Vagina (tissue), 2 donors: ENCODE data around the gene TMEM135. TPM values are rescaled to one million over a fixed set of nuclear protein-coding genes. Genes with fewer than 3 reads are reported as not detected.

Experiments used
- DNase-seq, 2 donors: peaks; one replicate each; pipeline ENCODE4 v3.0.0-alpha.2; 2017; ENCODE audit errors: extremely low spot score in 2 of 2
- H3K27ac ChIP-seq: fragments of 200-600 bp; sonication (generic); one replicate; pipeline ENCODE4 v1.5.1; 2019
- H3K27me3 ChIP-seq: fragments of 200-600 bp; sonication (generic); one replicate; pipeline ENCODE4 v1.5.1; 2019
- H3K36me3 ChIP-seq, 2 donors: fragments of 200-600 bp; sonication (generic); one replicate each; pipeline ENCODE4 v1.5.1; 2017 to 2019
- H3K4me1 ChIP-seq: fragments of 200-600 bp; sonication (generic); one replicate; pipeline ENCODE4 v1.5.1; 2019
- H3K4me3 ChIP-seq, 2 donors: fragments of 200-600 bp; sonication (generic); 1 replicate in 1 of 2; 2 replicates in 1 of 2; pipeline ENCODE4 v1.5.1; 2016 to 2019
- H3K9me3 ChIP-seq: fragments of 200-600 bp; sonication (generic); one replicate; pipeline ENCODE4 v1.5.1; 2019
- CTCF ChIP-seq, 3 experiments: fragments of 450-650 bp in 2 of 3; fragments of 200-600 bp in 1 of 3; sonication (generic) in 1 of 3; IDR thresholded peaks; one replicate each; pipeline ENCODE4 v1.5.1; 2017 to 2019; ENCODE audit warnings: antibody characterized with exemption in 3 of 3, mild to moderate bottlenecking in 2 of 3, moderate library complexity in 2 of 3
- POLR2A ChIP-seq, 2 donors: fragments of 450-650 bp; IDR thresholded peaks; one replicate each; pipeline ENCODE4 v1.6.1; 2017; ENCODE audit warnings: antibody characterized with exemption in 2 of 2, mild to moderate bottlenecking in 2 of 2, moderate library complexity in 2 of 2
- POLR2AphosphoS5 ChIP-seq, 2 donors: sonication (generic); formaldehyde crosslinking; IDR thresholded peaks; one replicate each; pipeline ENCODE4 v1.9.0; 2017; ENCODE audit warnings: antibody characterized with exemption in 2 of 2, mild to moderate bottlenecking in 2 of 2, low read depth in 1 of 2; ENCODE audit not compliant: insufficient read depth in 1 of 2
- intact Hi-C: fragments of 100-400 bp; cut with DNase I; formaldehyde crosslinking; loops from one replicate; pipeline ENCODE4 v1.15.1; 2023
- total RNA-seq: library from RNA; depleted of rRNA; stranded (reverse); fragments of >200 nt; gene quantifications from one replicate; pipeline ENCODE4 v1.2.3, GENCODE V29; 2016

Gene TMEM135
- total RNA-seq, 1 donor from 2014 or later, result 17.2 TPM

- DNase-seq, result no peak
- Histone ChIP-seq H3K4me1 (no peaks in the 10 kb centered on the region), H3K27ac (no peak overlapping the region), H3K36me3 (no peaks in the 10 kb centered on the region), H3K4me3 (no peak overlapping the region), H3K27me3 (no peaks in the 10 kb centered on the region), H3K9me3 (no peaks in the 10 kb centered on the region)
- intact Hi-C loops, result no loop called here
- TF ChIP-seq POLR2AphosphoS5 (IDR thresholded peaks at IDR 0.05; ENCODE audit: insufficient read depth in 1 of 2, low read depth in 1 of 2), result no peak
- TF ChIP-seq CTCF (IDR thresholded peaks at IDR 0.05), result no peak
- no peak for TF ChIP-seq POLR2A (IDR thresholded peaks at IDR 0.05)
Measured at GRCh38 chr11:87193756-87194470, 156.2 kb downstream of the TMEM135 start.

- intact Hi-C loops, result no loop called here
- Histone ChIP-seq H3K27ac (no peak overlapping the region), H3K27me3 (no peaks in the 10 kb centered on the region), H3K4me1 (no peaks in the 10 kb centered on the region), H3K36me3 (no peaks in the 10 kb centered on the region), H3K4me3 (no peak overlapping the region), H3K9me3 (no peaks in the 10 kb centered on the region)
- DNase-seq, result no peak
- TF ChIP-seq CTCF (IDR thresholded peaks at IDR 0.05) (no peak), POLR2A (IDR thresholded peaks at IDR 0.05) (no peak), POLR2AphosphoS5 (IDR thresholded peaks at IDR 0.05; ENCODE audit: insufficient read depth in 1 of 2, low read depth in 1 of 2) (no peak)
Measured at GRCh38 chr11:87194985-87195820, 157.5 kb downstream of the TMEM135 start.

GRCh38 chr11:87198266-87198881, 160.6 kb downstream of the TMEM135 start:
- TF ChIP-seq CTCF (IDR thresholded peaks at IDR 0.05), result no peak
- TF ChIP-seq POLR2A (IDR thresholded peaks at IDR 0.05), result no peak
- TF ChIP-seq POLR2AphosphoS5 (IDR thresholded peaks at IDR 0.05; ENCODE audit: insufficient read depth in 1 of 2, low read depth in 1 of 2), result no peak
- H3K27ac ChIP-seq, result no peak overlapping the region
- H3K4me1 ChIP-seq, result no peaks in the 10 kb centered on the region
- no peaks in the 10 kb centered on the region for H3K36me3 ChIP-seq
- no peak for DNase-seq
- intact Hi-C loops, result no loop called here
- no peaks in the 10 kb centered on the region for H3K9me3 ChIP-seq
- no peak overlapping the region for H3K4me3 ChIP-seq
- H3K27me3 ChIP-seq, result no peaks in the 10 kb centered on the region

- intact Hi-C loops, result no loop called here
- TF ChIP-seq CTCF (IDR thresholded peaks at IDR 0.05) (no peak), POLR2AphosphoS5 (IDR thresholded peaks at IDR 0.05; ENCODE audit: insufficient read depth in 1 of 2, low read depth in 1 of 2) (no peak)
- H3K36me3 ChIP-seq, result no peaks in the 10 kb centered on the region
Measured at GRCh38 chr11:87201376-87201775, 163.6 kb downstream of the TMEM135 start.

More at GRCh38 chr11:87201376-87201775, 163.6 kb downstream of the TMEM135 start:
- H3K4me3 ChIP-seq, result no peak overlapping the region
- no peak overlapping the region for H3K27ac ChIP-seq
- no peaks in the 10 kb centered on the region for H3K4me1 ChIP-seq
- DNase-seq, result no peak
- no peaks in the 10 kb centered on the region for H3K9me3 ChIP-seq
- H3K27me3 ChIP-seq, result no peaks in the 10 kb centered on the region
